SK-N-SH treated with all-trans-retinoic acid at 6 μM for 48 hours (cell line): ENCODE measurements around the gene NUP93.

Experiments
- ATAC-seq: fragments of 200-7000 bp; cut with Tn5 transposase; 3 replicates; pipeline ENCODE4 v1.9.1; 2020; ENCODE audit warnings: mild to moderate bottlenecking, moderate library complexity
- ARNTL ChIP-seq: fragments of 450-650 bp; formaldehyde crosslinking; IDR thresholded peaks from 2 replicates; pipeline ENCODE4 v1.5.0; 2020; ENCODE audit warnings: low read depth, mild to moderate bottlenecking, moderate library complexity, borderline replicate concordance
- BACH2 ChIP-seq: fragments of 250-450 bp; sonication (Bioruptor Pico); IDR thresholded peaks from 2 replicates; pipeline ENCODE4 v1.9.0; 2021; ENCODE audit warnings: mild to moderate bottlenecking, borderline replicate concordance
- CSDC2 ChIP-seq: fragments of 250-450 bp; sonication (Bioruptor Pico); IDR thresholded peaks from 2 replicates; pipeline ENCODE4 v1.5.0; 2020; ENCODE audit warnings: mild to moderate bottlenecking, moderate library complexity
- ESRRG ChIP-seq: fragments of 250-450 bp; sonication (Bioruptor Pico); IDR thresholded peaks from 2 replicates; pipeline ENCODE4 v1.6.1; 2021; ENCODE audit warnings: mild to moderate bottlenecking
- GLIS3 ChIP-seq: fragments of 250-450 bp; sonication (Bioruptor Pico); IDR thresholded peaks from 2 replicates; pipeline ENCODE4 v1.5.0; 2020; ENCODE audit warnings: mild to moderate bottlenecking, moderate library complexity
- ISL1 ChIP-seq: fragments of 250-450 bp; sonication (Bioruptor Pico); IDR thresholded peaks from 2 replicates; pipeline ENCODE4 v2.1.2; 2022; ENCODE audit warnings: mild to moderate bottlenecking, moderate library complexity
- OSR1 ChIP-seq: fragments of 250-450 bp; sonication (Bioruptor Pico); IDR thresholded peaks from 2 replicates; pipeline ENCODE4 v1.8.0; 2022; ENCODE audit warnings: moderate library complexity, mild to moderate bottlenecking, inconsistent platforms
- PPARA ChIP-seq: fragments of 250-450 bp; sonication (Bioruptor Pico); IDR thresholded peaks from 2 replicates; pipeline ENCODE4 v1.5.0; 2020; ENCODE audit warnings: mild to moderate bottlenecking, borderline replicate concordance
- RARB ChIP-seq: fragments of 250-450 bp; sonication (Bioruptor Pico); IDR thresholded peaks from 2 replicates; pipeline ENCODE4 v1.8.0; 2021; ENCODE audit warnings: mild to moderate bottlenecking, moderate library complexity
- SNAI2 ChIP-seq: fragments of 250-450 bp; sonication (Bioruptor Pico); IDR thresholded peaks from 2 replicates; pipeline ENCODE4 v1.5.0; 2020; ENCODE audit warnings: mild to moderate bottlenecking, moderate library complexity
- TCF4 ChIP-seq: fragments of 250-450 bp; sonication (Bioruptor Pico); IDR thresholded peaks from 2 replicates; pipeline ENCODE4 v1.8.0; 2021; ENCODE audit warnings: mild to moderate bottlenecking, moderate library complexity, borderline replicate concordance
- TOX ChIP-seq: fragments of 250-450 bp; sonication (Bioruptor Pico); IDR thresholded peaks from 2 replicates; pipeline ENCODE4 v1.8.0; 2021; ENCODE audit warnings: mild to moderate bottlenecking, moderate library complexity, borderline replicate concordance
- ZFP3 ChIP-seq: fragments of 250-450 bp; sonication (Bioruptor Pico); IDR thresholded peaks from 2 replicates; pipeline ENCODE4 v1.5.0; 2020; ENCODE audit warnings: mild to moderate bottlenecking, moderate library complexity
- ZFP30 ChIP-seq: fragments of 450-650 bp; formaldehyde crosslinking; IDR thresholded peaks from 2 replicates; pipeline ENCODE4 v1.5.0; 2022; ENCODE audit warnings: mild to moderate bottlenecking, moderate library complexity
- ZNF565 ChIP-seq: fragments of 450-650 bp; formaldehyde crosslinking; conservative IDR thresholded peaks from 2 replicates; pipeline ENCODE4 v1.5.0; 2020; ENCODE audit warnings: low read depth, mild to moderate bottlenecking, moderate library complexity
- ZNF70 ChIP-seq: fragments of 450-650 bp; formaldehyde crosslinking; IDR thresholded peaks from 2 replicates; pipeline ENCODE4 v1.5.0; 2020; ENCODE audit warnings: mild to moderate bottlenecking, moderate library complexity
- ZNF8 ChIP-seq: fragments of 450-650 bp; formaldehyde crosslinking; IDR thresholded peaks from 2 replicates; pipeline ENCODE4 v1.5.0; 2020; ENCODE audit warnings: mild to moderate bottlenecking, moderate library complexity
- TF ChIP-seq, protein P1 (sequence below): fragments of 250-450 bp; sonication (Bioruptor Pico); IDR thresholded peaks from 2 replicates; pipeline ENCODE4 v1.8.0; 2020; ENCODE audit warnings: mild to moderate bottlenecking, moderate library complexity, borderline replicate concordance
- TF ChIP-seq, protein P2 (sequence below): fragments of 250-450 bp; sonication (Bioruptor Pico); IDR thresholded peaks from 2 replicates; pipeline ENCODE4 v1.5.0; 2020; ENCODE audit warnings: mild to moderate bottlenecking, moderate library complexity
- TF ChIP-seq, protein P3 (sequence below): fragments of 250-450 bp; sonication (Bioruptor Pico); IDR thresholded peaks from 2 replicates; pipeline ENCODE4 v1.5.1; 2020; ENCODE audit warnings: low read depth, mild to moderate bottlenecking, moderate library complexity
- TF ChIP-seq, protein P4 (sequence below): fragments of 250-450 bp; sonication (Bioruptor Pico); IDR thresholded peaks from 2 replicates; pipeline ENCODE4 v1.8.0; 2021; ENCODE audit warnings: low read depth, mild to moderate bottlenecking, moderate library complexity, borderline replicate concordance

NUP93 gene

DNA sequence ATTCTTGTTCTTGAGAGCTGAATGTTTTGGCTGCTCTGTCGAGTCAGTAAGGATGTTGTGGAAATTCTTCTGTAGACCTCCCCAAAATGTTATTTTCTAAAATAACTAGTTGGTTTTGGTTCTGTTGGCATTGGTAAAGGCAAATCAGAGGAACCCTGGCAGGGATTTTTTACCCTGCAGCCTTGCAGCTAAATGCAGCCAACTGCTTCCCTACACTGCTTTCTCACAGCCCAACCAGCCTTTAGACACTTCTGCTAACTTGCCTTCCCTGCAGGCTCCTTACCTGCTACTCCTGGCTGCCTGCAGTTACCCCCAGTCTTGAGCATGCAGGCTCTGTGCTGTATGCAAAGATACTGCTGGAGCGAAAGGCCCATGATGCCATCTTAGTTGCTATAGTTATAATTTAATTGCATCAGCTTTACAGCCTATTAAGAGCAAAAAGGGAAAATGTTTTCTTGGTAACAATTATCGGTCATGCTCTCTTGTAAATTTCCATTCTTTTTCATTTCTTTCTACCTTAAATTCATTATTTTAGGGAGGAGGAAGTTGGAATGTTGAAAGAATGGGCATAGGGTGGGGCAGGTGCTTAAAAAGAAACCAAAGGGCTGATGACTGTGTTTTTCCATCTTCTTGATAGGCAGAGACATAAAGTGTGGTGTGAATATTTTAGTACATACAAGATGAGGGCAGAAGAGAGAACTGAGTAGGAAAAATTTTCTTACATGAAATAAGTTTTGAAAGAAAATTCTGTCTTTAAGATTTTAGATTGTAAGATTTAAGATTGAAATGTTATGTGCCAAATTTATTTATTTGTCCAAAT lies 20.0 kb downstream of the NUP93 start (continued):
- TF ChIP-seq, protein P1, sequence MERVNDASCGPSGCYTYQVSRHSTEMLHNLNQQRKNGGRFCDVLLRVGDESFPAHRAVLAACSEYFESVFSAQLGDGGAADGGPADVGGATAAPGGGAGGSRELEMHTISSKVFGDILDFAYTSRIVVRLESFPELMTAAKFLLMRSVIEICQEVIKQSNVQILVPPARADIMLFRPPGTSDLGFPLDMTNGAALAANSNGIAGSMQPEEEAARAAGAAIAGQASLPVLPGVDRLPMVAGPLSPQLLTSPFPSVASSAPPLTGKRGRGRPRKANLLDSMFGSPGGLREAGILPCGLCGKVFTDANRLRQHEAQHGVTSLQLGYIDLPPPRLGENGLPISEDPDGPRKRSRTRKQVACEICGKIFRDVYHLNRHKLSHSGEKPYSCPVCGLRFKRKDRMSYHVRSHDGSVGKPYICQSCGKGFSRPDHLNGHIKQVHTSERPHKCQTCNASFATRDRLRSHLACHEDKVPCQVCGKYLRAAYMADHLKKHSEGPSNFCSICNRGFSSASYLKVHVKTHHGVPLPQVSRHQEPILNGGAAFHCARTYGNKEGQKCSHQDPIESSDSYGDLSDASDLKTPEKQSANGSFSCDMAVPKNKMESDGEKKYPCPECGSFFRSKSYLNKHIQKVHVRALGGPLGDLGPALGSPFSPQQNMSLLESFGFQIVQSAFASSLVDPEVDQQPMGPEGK (CRISPR knock-in tag) = no peak
- no peak for TF ChIP-seq RARB
- TF ChIP-seq, all 23 proteins: peak for 0

DNA sequence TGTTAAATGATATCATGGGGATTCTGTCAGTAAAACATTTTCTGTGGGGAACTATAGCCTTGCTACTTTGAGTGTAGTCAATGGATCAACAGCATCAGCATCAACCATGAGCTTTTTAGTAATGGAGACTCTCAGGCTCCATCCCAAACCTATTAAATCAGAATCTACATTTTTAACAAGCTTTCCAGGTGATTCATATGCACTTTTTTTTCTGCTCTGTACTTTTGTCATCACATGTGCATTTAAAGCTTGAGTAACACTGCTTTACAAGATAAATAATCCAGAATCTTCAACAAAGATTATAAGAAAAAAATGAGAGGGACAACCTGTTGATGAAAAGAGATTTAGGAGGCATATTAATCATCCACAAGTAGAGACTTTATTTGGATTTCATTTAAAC lies 23.5 kb downstream of the NUP93 start:
- ATAC-seq = no peak
- TF ChIP-seq PPARA (no peak), CSDC2 (no peak), RARB (no peak), TCF4 (CRISPR knock-in tag) (no peak), ESRRG (no peak), BACH2 (no peak), ZFP3 (CRISPR knock-in tag) (no peak)
- TF ChIP-seq, all 23 proteins: peak for 0

DNA sequence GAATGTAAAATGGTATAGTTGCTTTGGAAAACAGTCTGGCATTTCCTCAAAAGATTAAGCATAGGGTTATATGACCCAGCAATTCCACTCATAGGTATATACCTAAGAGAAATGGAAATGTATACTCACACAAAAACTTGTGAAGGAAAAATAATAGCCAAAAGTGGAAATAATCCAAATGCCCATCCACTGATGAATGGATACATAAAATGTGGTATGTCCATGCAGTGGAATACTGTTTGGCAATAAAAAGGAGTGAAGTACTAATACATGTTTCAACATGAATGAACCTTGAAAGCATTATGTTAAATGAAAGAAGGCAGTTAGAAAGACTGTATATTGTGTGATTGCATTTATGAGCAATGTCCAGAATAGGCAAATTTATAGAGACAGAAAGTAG lies 25.1 kb downstream of the NUP93 start:
- TF ChIP-seq BACH2 (no peak), ZNF8 (peak; percentile 92)
- ATAC-seq = no peak

DNA sequence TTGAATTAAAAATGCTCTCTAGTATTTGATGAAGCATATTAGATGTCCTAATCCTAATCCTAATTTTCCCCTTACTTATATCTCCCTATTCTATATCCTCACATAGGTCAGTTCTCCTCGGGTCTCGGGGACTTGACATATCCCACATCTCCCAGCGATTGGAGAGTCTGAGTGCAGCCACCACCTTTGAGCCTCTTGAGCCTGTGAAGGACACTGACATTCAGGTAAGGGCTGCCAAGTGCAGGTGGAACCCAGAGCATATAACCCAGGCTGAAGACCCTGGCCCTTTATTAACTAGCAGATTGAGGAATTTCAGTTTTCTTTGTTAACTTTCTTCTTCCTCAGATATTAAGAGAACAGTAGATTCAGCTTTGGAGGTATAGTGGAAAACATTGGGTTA lies 28.5 kb downstream of the NUP93 start:
- no peak for TF ChIP-seq ISL1 (CRISPR knock-in tag)
- no peak for TF ChIP-seq SNAI2 (CRISPR knock-in tag)
- no peak for TF ChIP-seq GLIS3 (CRISPR knock-in tag)
- no peak for TF ChIP-seq BACH2
- no peak for TF ChIP-seq RARB
- TF ChIP-seq ZNF565 (CRISPR knock-in tag) = no peak
- TF ChIP-seq ZNF8 = no peak
- TF ChIP-seq ZNF70 (CRISPR knock-in tag) = no peak
- no peak for TF ChIP-seq OSR1 (CRISPR knock-in tag)
- TF ChIP-seq, protein P2, sequence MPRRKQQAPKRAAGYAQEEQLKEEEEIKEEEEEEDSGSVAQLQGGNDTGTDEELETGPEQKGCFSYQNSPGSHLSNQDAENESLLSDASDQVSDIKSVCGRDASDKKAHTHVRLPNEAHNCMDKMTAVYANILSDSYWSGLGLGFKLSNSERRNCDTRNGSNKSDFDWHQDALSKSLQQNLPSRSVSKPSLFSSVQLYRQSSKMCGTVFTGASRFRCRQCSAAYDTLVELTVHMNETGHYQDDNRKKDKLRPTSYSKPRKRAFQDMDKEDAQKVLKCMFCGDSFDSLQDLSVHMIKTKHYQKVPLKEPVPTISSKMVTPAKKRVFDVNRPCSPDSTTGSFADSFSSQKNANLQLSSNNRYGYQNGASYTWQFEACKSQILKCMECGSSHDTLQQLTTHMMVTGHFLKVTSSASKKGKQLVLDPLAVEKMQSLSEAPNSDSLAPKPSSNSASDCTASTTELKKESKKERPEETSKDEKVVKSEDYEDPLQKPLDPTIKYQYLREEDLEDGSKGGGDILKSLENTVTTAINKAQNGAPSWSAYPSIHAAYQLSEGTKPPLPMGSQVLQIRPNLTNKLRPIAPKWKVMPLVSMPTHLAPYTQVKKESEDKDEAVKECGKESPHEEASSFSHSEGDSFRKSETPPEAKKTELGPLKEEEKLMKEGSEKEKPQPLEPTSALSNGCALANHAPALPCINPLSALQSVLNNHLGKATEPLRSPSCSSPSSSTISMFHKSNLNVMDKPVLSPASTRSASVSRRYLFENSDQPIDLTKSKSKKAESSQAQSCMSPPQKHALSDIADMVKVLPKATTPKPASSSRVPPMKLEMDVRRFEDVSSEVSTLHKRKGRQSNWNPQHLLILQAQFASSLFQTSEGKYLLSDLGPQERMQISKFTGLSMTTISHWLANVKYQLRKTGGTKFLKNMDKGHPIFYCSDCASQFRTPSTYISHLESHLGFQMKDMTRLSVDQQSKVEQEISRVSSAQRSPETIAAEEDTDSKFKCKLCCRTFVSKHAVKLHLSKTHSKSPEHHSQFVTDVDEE (CRISPR knock-in tag) = no peak
- TF ChIP-seq, protein P3, sequence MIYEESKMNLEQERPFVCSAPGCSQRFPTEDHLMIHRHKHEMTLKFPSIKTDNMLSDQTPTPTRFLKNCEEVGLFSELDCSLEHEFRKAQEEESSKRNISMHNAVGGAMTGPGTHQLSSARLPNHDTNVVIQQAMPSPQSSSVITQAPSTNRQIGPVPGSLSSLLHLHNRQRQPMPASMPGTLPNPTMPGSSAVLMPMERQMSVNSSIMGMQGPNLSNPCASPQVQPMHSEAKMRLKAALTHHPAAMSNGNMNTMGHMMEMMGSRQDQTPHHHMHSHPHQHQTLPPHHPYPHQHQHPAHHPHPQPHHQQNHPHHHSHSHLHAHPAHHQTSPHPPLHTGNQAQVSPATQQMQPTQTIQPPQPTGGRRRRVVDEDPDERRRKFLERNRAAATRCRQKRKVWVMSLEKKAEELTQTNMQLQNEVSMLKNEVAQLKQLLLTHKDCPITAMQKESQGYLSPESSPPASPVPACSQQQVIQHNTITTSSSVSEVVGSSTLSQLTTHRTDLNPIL (CRISPR knock-in tag) = no peak
- TF ChIP-seq ZFP30 (CRISPR knock-in tag) = no peak
- no peak for TF ChIP-seq CSDC2
- TF ChIP-seq ZFP3 (CRISPR knock-in tag) = no peak
- TF ChIP-seq, protein P1 (CRISPR knock-in tag) = no peak
- no peak for TF ChIP-seq TOX (CRISPR knock-in tag)
- TF ChIP-seq ARNTL (CRISPR knock-in tag) = no peak
- TF ChIP-seq, protein P4, sequence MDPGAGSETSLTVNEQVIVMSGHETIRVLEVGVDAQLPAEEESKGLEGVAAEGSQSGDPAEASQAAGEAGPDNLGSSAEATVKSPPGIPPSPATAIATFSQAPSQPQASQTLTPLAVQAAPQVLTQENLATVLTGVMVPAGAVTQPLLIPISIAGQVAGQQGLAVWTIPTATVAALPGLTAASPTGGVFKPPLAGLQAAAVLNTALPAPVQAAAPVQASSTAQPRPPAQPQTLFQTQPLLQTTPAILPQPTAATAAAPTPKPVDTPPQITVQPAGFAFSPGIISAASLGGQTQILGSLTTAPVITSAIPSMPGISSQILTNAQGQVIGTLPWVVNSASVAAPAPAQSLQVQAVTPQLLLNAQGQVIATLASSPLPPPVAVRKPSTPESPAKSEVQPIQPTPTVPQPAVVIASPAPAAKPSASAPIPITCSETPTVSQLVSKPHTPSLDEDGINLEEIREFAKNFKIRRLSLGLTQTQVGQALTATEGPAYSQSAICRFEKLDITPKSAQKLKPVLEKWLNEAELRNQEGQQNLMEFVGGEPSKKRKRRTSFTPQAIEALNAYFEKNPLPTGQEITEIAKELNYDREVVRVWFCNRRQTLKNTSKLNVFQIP (CRISPR knock-in tag) = no peak
- TF ChIP-seq TCF4 (CRISPR knock-in tag) = no peak
- TF ChIP-seq, all 23 proteins: peak for 0
- no peak for ATAC-seq
